GM23338 (cell line): ENCODE measurements around the gene PIPOX.

Experiments used
- CREB1 ChIP-seq: fragments of 250-450 bp; sonication (Bioruptor Pico); IDR thresholded peaks from 2 replicates; pipeline ENCODE4 v1.5.0; 2020; ENCODE audit warnings: low read depth, mild to moderate bottlenecking, moderate library complexity
- CTCF ChIP-seq, 2 experiments: fragments of 200-600 bp in 1 of 2; sonication (generic) in 1 of 2; conservative IDR thresholded peaks; 2 replicates each; pipeline versions ENCODE4 v1.5.1 to v1.6.1; 2016 to 2017; ENCODE audit warnings: antibody characterized with exemption in 2 of 2, low read depth in 2 of 2, mild to moderate bottlenecking in 2 of 2, moderate library complexity in 1 of 2
- EZH2 ChIP-seq: fragments of 200-600 bp; sonication (generic); IDR thresholded peaks from one replicate; pipeline ENCODE4 v1.8.0; 2017; ENCODE audit warnings: antibody characterized with exemption, mild to moderate bottlenecking, low read depth; ENCODE audit not compliant: unreplicated experiment
- EZH2phosphoT487 ChIP-seq: fragments of 200-600 bp; sonication (generic); IDR thresholded peaks from one replicate; pipeline ENCODE4 v1.8.1; 2018; ENCODE audit warnings: antibody characterized with exemption; ENCODE audit not compliant: unreplicated experiment
- JUNB ChIP-seq: IDR thresholded peaks from one replicate; pipeline ENCODE4 v1.6.1; 2016; ENCODE audit warnings: antibody characterized with exemption; ENCODE audit not compliant: unreplicated experiment
- NANOG ChIP-seq: IDR thresholded peaks from 2 replicates; pipeline ENCODE4 v1.6.1; 2016; ENCODE audit warnings: antibody characterized with exemption, borderline replicate concordance
- POLR2AphosphoS5 ChIP-seq: IDR thresholded peaks from 2 replicates; pipeline ENCODE4 v1.6.1; 2016; ENCODE audit warnings: antibody characterized with exemption, low read depth
- REST ChIP-seq: IDR thresholded peaks from one replicate; pipeline ENCODE4 v1.6.1; 2018; ENCODE audit warnings: antibody characterized with exemption; ENCODE audit not compliant: unreplicated experiment
- STAT1 ChIP-seq: IDR thresholded peaks from one replicate; pipeline ENCODE4 v1.6.1; 2016; ENCODE audit warnings: antibody characterized with exemption; ENCODE audit not compliant: unreplicated experiment
- ZNF114 ChIP-seq: fragments of 250-450 bp; sonication (Bioruptor Pico); IDR thresholded peaks from 2 replicates; pipeline ENCODE4 v1.5.0; 2020; ENCODE audit warnings: mild to moderate bottlenecking, moderate library complexity
- ZNF331 ChIP-seq: fragments of 250-450 bp; sonication (Bioruptor Pico); IDR thresholded peaks from 2 replicates; pipeline ENCODE4 v1.5.0; 2020; ENCODE audit warnings: low read depth, mild to moderate bottlenecking, moderate library complexity
- TF ChIP-seq, protein P1 (sequence below): IDR thresholded peaks from 2 replicates; pipeline ENCODE4 v1.6.1; 2016; ENCODE audit warnings: antibody characterized with exemption

- TF ChIP-seq CTCF (conservative IDR thresholded peaks at IDR 0.05; ENCODE audit: low read depth in 2 of 2) (no peak), EZH2 (no peak), CREB1 (no peak), EZH2phosphoT487 (no peak), JUNB (no peak), REST (no peak), POLR2AphosphoS5 (no peak), NANOG (no peak), ZNF331 (CRISPR knock-in tag) (no peak), STAT1 (no peak), ZNF114 (CRISPR knock-in tag) (no peak)
- TF ChIP-seq, protein P1, sequence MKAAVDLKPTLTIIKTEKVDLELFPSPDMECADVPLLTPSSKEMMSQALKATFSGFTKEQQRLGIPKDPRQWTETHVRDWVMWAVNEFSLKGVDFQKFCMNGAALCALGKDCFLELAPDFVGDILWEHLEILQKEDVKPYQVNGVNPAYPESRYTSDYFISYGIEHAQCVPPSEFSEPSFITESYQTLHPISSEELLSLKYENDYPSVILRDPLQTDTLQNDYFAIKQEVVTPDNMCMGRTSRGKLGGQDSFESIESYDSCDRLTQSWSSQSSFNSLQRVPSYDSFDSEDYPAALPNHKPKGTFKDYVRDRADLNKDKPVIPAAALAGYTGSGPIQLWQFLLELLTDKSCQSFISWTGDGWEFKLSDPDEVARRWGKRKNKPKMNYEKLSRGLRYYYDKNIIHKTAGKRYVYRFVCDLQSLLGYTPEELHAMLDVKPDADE, result no peak
Observed at GRCh38 chr17:29084541-29085146, 41.7 kb downstream of the PIPOX start.
